Tibial artery (tissue), 4 donors: Measurements from ENCODE around the gene RIC8B.

ENCODE experiments used
- DNase-seq, 2 donors: peaks; one replicate each; pipeline ENCODE4 v3.0.0-alpha.2; 2019
- H3K27ac ChIP-seq, 2 donors: fragments of 200-600 bp; sonication (generic) in 1 of 2; 1 replicate in 1 of 2; 2 replicates in 1 of 2; pipeline ENCODE4 v1.5.1; 2018 to 2019; ENCODE audit warnings: mild to moderate bottlenecking in 1 of 2
- H3K27me3 ChIP-seq, 2 donors: fragments of 200-600 bp; sonication (generic) in 1 of 2; one replicate each; pipeline versions ENCODE4 v1.5.1 to v1.6.0; 2016 to 2019
- H3K36me3 ChIP-seq, 3 donors: fragments of 200-600 bp; sonication (generic) in 2 of 3; one replicate each; pipeline ENCODE4 v1.5.1; 2016 to 2019; ENCODE audit warnings: mild to moderate bottlenecking in 2 of 3
- H3K4me1 ChIP-seq, 4 donors: fragments of 200-600 bp; sonication (generic) in 2 of 4; 1 replicate in 3 of 4; 2 replicates in 1 of 4; pipeline ENCODE4 v1.5.1; 2016 to 2019
- H3K4me3 ChIP-seq, 2 donors: fragments of 200-600 bp; sonication (generic) in 1 of 2; 1 replicate in 1 of 2; 2 replicates in 1 of 2; pipeline ENCODE4 v1.5.1; 2018 to 2019; ENCODE audit warnings: mild to moderate bottlenecking in 2 of 2
- H3K9me3 ChIP-seq, 3 donors: fragments of 200-600 bp; sonication (generic) in 1 of 3; one replicate each; pipeline ENCODE4 v1.5.1; 2016 to 2019
- intact Hi-C: fragments of 100-400 bp; cut with DNase I; formaldehyde crosslinking; loops from one replicate; pipeline ENCODE4 v1.15.0; 2023; ENCODE audit warnings: low total_unique reads
- TF ChIP-seq, protein P1 (sequence below), 2 experiments: fragments of 200-600 bp in 1 of 2; fragments of 450-650 bp in 1 of 2; IDR thresholded peaks; one replicate each; pipeline ENCODE4 v1.5.1; 2017 to 2019; ENCODE audit warnings: antibody characterized with exemption in 2 of 2, mild to moderate bottlenecking in 1 of 2, moderate library complexity in 1 of 2

RIC8B gene

DNA sequence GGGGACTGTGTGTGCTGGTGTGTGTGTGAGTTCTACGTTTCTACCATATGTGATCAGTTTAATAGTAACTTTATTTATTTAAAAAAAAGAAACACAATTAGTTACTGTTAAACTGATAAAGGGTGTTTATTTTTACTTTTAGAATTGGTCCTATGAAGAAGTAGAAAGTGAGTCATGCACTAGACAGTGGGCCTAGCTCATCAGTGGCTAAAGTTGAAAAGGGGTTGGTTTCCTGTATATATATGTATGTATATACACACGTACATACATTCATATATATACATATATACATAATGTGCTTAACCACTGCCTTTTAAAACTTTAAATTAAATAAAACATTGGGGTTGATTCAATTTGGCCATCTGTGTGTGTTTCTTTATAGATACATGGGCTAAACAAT is 112.5 kb downstream of the RIC8B start:
- H3K27me3 ChIP-seq: no peaks in the 10 kb centered on the region
- no peak overlapping the region for H3K4me3 ChIP-seq
- TF ChIP-seq, protein P1, sequence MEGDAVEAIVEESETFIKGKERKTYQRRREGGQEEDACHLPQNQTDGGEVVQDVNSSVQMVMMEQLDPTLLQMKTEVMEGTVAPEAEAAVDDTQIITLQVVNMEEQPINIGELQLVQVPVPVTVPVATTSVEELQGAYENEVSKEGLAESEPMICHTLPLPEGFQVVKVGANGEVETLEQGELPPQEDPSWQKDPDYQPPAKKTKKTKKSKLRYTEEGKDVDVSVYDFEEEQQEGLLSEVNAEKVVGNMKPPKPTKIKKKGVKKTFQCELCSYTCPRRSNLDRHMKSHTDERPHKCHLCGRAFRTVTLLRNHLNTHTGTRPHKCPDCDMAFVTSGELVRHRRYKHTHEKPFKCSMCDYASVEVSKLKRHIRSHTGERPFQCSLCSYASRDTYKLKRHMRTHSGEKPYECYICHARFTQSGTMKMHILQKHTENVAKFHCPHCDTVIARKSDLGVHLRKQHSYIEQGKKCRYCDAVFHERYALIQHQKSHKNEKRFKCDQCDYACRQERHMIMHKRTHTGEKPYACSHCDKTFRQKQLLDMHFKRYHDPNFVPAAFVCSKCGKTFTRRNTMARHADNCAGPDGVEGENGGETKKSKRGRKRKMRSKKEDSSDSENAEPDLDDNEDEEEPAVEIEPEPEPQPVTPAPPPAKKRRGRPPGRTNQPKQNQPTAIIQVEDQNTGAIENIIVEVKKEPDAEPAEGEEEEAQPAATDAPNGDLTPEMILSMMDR (IDR thresholded peaks at IDR 0.05): no peak
- peaks cover 24 to 47% (median 44%) of the 10 kb centered on the region in 3 donors for H3K36me3 ChIP-seq
- H3K9me3 ChIP-seq: no peaks in the 10 kb centered on the region
- intact Hi-C loops: no loop called here
- H3K27ac ChIP-seq: no peak overlapping the region
- no peaks in the 10 kb centered on the region for H3K4me1 ChIP-seq
- no peak for DNase-seq

DNA sequence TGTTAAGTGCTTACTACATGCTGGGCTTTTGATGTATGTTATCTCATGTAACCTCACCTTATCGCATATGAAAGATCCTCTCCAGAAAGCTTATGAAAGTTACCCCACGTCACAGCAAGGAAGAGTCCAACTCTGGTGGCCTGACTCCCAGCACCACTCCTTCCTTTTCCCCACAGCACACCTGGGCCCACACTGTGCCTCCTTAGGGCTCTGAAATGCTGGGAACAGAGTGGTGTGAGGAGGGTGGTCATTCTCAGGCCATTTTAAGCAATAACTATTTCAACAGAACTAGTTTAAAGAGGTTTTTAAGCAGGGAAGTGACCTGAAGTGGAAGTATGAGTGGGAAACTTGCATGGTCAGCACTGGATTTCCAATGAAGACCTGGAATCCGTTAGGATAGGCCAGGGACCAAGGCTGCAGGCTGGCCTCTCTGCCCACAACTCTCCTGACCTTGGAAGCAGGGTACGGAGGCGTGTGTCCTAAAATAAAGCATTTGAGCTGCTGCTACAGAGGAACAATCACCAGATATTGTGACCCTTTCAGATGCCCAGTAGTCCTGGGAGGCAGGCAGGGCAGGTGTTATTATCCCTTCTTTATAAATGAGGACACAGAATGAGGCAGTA is 114.0 kb downstream of the RIC8B start:
- H3K27ac ChIP-seq: no peak overlapping the region

DNA sequence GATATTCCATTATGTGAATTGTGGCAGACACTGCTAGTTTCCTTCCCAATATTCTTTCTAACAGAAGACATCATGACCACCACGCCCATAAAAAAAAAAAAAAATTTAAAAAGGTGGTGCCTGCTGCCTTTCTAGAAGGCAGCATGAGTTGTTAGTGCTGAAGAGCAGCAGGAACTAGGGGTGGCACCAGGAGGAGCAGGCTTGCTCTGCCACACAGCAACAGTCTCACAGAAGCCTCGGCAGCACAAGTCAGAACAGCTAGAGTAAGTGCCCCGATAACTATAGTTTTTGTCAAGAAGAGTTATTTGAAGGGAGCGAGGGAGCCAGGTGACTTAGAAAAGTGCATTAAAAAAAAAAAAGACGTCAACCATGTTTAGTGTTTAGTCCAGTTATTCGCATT is 114.8 kb downstream of the RIC8B start:
- no peak for DNase-seq
- Histone ChIP-seq H3K27ac (no peak overlapping the region), H3K27me3 (no peaks in the 10 kb centered on the region), H3K9me3 (no peaks in the 10 kb centered on the region), H3K36me3 (peaks cover 20 to 39% (median 29%) of the 10 kb centered on the region in 3 donors), H3K4me3 (no peak overlapping the region), H3K4me1 (no peaks in the 10 kb centered on the region)
- intact Hi-C loops: no loop called here
- TF ChIP-seq, protein P1 (IDR thresholded peaks at IDR 0.05): no peak

More for the DNA sequence above, 114.0 kb downstream of the RIC8B start:
- intact Hi-C loops: no loop called here
- Histone ChIP-seq H3K27me3 (no peaks in the 10 kb centered on the region), H3K4me3 (no peak overlapping the region), H3K9me3 (no peaks in the 10 kb centered on the region), H3K36me3 (peaks cover 20 to 39% (median 34%) of the 10 kb centered on the region in 3 donors), H3K4me1 (no peaks in the 10 kb centered on the region)
- no peak for DNase-seq
- TF ChIP-seq, protein P1 (IDR thresholded peaks at IDR 0.05): no peak

DNA sequence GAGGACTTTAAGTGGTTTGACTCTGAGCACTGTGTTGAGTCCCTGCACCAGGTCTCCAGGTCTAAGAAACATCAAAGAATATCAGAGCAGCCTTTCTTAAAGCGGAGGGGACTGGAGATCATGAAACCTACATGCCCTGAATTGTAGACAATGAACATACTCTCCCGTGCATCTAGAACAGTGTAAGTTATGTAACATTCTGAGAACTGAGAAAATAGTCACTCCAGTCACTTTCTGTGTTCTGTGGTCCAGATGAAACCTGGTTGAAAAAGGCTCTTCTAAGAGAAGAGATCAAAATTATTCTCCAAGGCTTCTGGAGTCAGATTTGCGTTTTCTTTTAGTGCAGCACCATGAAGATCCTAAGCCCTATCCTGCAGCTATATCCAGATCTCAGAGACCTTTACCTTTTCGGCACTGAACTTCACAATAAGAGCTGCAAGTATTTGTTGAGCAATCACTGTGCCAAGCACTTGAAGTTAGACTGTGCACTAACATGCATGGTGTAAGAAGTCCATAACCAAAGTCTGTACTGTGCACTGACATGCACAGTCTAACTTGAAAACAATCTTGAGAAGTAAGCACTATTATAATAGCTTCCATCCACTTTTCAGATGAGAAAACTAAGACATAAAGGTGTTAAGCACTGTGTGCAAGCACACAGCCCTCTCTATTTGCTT is 115.6 kb downstream of the RIC8B start:
- intact Hi-C loops: no loop called here
- DNase-seq: no peak
- TF ChIP-seq, protein P1 (IDR thresholded peaks at IDR 0.05): no peak

DNA sequence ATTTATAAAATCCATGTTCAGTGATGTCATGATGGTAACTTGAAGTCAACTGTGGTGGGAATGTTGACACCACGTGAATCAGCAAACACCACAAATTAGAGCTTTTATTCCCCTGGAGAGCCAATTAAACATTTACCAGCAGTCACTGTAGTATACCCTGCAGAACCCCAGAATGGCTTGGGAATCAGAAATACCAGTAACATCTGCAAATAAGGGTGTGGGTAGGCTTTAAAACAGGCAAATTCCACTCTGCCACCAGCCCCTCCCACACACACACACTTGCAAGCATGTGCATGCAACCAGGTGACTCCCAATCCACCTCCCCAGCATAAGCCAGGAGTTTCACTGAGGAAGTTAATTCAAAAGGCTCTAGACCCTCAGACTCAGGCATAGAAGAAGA is 117.6 kb downstream of the RIC8B start:
- no peak overlapping the region for H3K27ac ChIP-seq
- intact Hi-C loops: no loop called here
- DNase-seq: no peak

More for the DNA sequence above, 115.6 kb downstream of the RIC8B start:
- Histone ChIP-seq H3K9me3 (no peaks in the 10 kb centered on the region), H3K4me1 (no peaks in the 10 kb centered on the region), H3K36me3 (peaks cover 14 to 35% (median 25%) of the 10 kb centered on the region in 3 donors), H3K4me3 (no peak overlapping the region), H3K27me3 (no peaks in the 10 kb centered on the region), H3K27ac (no peak overlapping the region)

More for the DNA sequence above, 117.6 kb downstream of the RIC8B start:
- Histone ChIP-seq H3K4me1 (no peaks in the 10 kb centered on the region), H3K4me3 (no peak overlapping the region), H3K36me3 (peaks cover 3 to 16% (median 12%) of the 10 kb centered on the region in 3 donors), H3K9me3 (no peaks in the 10 kb centered on the region), H3K27me3 (no peaks in the 10 kb centered on the region)
- TF ChIP-seq, protein P1 (IDR thresholded peaks at IDR 0.05): no peak
